Stimulated activated naive CD4-positive, alpha-beta T cell (primary cell): Measurements from ENCODE around the gene FGF23.
"Not testable (repeated sequence)": the region's sequence is repeated elsewhere in the genome, so short reads cannot be mapped to it uniquely, and the experiment has no call there.

Source experiments
- DNase-seq, 6 experiments: peaks; one replicate each; lab custom pipeline; 2025; lab: John Stamatoyannopoulos, UW

Gene FGF23

GRCh38 chr12:4379405-4379804, at the start of gene FGF23:
FGF23 (minus strand) TSS chr12:4379712; CDS start chr12:4379582, 130 bp downstream.
- no peak for DNase-seq

- no peak for DNase-seq
These were observed 44.9 kb upstream of the FGF23 start for GRCh38 chr12:4424422-4424821.

GRCh38 chr12:4423528-4424195, 44.1 kb upstream of the FGF23 start:
- DNase-seq = no peak

- no peak for DNase-seq
These were observed 43.5 kb upstream of the FGF23 start for GRCh38 chr12:4422985-4423384.

- peak in 3 of 6 experiments; percentile 15 to 57 (median 45) for DNase-seq
These were observed 42.1 kb upstream of the FGF23 start for GRCh38 chr12:4421590-4422031.

- DNase-seq = no peak
These were observed 40.7 kb upstream of the FGF23 start for GRCh38 chr12:4420138-4420670.

- DNase-seq = no peak
These were observed 39.4 kb upstream of the FGF23 start for GRCh38 chr12:4418913-4419312.

GRCh38 chr12:4417936-4418335, 38.4 kb upstream of the FGF23 start:
- no peak for DNase-seq

- DNase-seq = no peak
These were observed 37.9 kb upstream of the FGF23 start for GRCh38 chr12:4417455-4417854.

GRCh38 chr12:4416276-4416675, 36.8 kb upstream of the FGF23 start:
- no peak for DNase-seq

GRCh38 chr12:4412465-4412864, 33.0 kb upstream of the FGF23 start:
- no peak for DNase-seq

- DNase-seq = no peak
These were observed 32.5 kb upstream of the FGF23 start for GRCh38 chr12:4412056-4412455.

- DNase-seq = no peak
These were observed 27.6 kb upstream of the FGF23 start for GRCh38 chr12:4407136-4407535.

GRCh38 chr12:4404877-4405637, 25.5 kb upstream of the FGF23 start:
- not testable (repeated sequence) for DNase-seq

GRCh38 chr12:4402996-4403395, 23.5 kb upstream of the FGF23 start:
- no peak for DNase-seq

- no peak for DNase-seq
These were observed 21.6 kb upstream of the FGF23 start for GRCh38 chr12:4401117-4401516.

- DNase-seq = no peak
These were observed 16.3 kb upstream of the FGF23 start for GRCh38 chr12:4395818-4396217.

- no peak for DNase-seq
These were observed 13.7 kb upstream of the FGF23 start for GRCh38 chr12:4393211-4393610.

- DNase-seq = no peak
These were observed 12.8 kb upstream of the FGF23 start for GRCh38 chr12:4392223-4392742.

- no peak for DNase-seq
These were observed 9.2 kb upstream of the FGF23 start for GRCh38 chr12:4388662-4389061.

GRCh38 chr12:4388032-4388431, 8.5 kb upstream of the FGF23 start:
- DNase-seq = no peak

- no peak for DNase-seq
These were observed 8.1 kb upstream of the FGF23 start for GRCh38 chr12:4387607-4388006.

GRCh38 chr12:4386801-4387200, 7.3 kb upstream of the FGF23 start:
- no peak for DNase-seq
